ENCODE results near the gene ELAVL3.

Gene ELAVL3

DNA sequence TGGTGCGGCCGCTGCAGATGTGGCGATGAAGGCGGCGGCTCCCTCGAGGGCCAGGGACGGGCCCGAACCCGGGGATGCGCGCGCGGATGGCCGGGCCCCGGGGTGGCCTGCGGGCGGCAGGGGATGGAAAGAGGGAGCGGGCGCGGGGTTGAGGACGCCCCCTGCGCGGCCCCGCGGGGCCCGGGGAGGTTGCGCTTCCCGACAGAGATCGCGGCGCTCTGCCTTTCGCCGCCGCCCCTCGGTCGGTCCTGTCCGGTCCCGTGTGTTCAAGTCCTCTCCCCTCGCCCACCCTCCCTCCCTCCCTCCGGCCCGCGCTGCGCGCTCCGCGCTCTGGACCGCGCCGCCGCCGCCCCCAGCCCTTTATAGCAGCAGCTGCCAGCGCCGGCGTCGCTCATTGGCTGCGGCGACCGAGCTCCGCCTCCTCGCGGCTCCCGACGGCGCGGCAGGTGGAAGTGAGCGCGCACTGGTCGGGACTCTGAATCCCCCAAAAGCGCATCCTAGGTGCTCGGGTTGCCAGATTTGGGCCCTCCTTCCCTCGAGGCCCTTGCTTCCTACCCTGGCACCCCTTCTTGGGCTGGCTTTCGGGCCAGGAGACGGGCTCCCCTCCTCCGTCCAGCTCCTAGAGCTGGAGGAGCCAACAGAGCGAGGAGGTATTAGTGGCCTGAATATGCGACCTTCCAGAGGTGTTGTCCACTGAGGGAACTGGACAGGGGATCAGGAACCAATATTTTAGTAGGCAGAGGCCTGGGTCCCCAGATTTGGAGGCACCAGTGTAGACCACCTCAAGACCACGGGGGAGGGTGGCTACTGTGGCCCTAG lies at the start of gene ELAVL3:
ELAVL3 (minus strand) TSS at position 332 of the 819 bp plus-strand sequence. CDS start 438 bp downstream, outside the sequence.
- DNase-seq, result no peak

GRCh38 chr19:11530432-11530831 lies 49.6 kb upstream of the ELAVL3 start:
- peak; percentile 93 for DNase-seq

DNA sequence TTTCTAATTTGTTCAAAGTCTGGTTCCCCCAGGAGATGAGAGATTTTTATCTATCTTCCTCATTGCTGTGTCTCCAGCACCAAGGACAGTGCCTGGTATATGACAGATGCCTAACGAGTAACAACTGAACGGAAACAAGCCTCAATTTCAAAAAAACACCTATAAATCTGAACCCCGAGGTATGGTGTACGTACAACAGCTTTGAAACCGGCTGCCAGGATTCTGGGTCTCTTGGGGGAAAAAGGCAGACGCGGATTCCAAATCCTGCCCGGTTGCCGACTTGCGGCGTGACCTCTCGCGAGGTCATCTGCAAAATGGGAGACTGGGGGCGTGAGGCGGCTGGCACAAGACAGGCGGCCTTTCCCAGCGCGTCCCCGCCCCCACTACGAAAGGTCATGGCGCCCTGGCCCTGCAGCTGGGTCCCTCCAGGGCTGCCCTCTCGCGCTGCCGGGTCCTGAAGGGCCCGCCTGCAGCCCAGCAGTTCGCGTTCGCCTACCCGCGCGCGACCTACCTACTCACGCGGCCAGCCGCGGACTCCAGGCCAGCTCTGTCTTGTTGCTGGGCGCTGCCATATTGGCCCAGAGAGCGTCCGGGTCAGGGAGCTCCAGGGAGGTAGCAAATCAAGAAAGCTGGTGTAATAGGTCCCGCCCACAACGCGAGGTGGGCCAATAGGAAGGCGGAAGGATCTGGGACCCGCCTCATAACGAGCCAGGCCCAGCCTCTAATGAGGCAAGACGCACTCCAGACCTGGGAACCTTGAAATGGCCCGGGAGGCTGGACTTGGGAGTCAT lies 47.9 kb upstream of the ELAVL3 start, which contains the start of gene ECSIT:
ECSIT (minus strand) TSS at position 584 of the 791 bp plus-strand sequence. CDS start 9,964 bp downstream, outside the sequence.
- DNase-seq, result peak; percentile 96

DNA sequence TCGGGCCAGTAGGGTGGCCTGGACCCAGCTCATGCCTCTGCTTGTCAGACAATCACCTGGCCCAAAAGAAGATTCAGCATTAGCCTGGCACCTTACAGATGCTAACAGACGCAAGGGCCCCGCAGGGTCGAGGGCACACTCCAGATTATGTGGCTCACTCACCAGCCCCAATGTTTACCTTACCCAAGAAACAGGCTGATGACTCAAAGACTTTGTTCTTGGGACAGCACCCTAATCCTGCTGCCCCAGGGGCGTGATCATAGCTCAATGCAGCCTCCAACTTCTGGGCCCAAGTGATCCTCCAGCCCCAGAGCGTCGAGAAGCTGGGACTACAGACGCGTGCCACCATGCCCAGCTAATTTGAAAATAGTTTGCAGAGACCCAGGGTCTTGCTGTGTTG lies 38.3 kb upstream of the ELAVL3 start:
- DNase-seq, result no peak

- no peak for DNase-seq
Measured at GRCh38 chr19:11513946-11514345, 33.1 kb upstream of the ELAVL3 start.

GRCh38 chr19:11510444-11510843 lies 29.6 kb upstream of the ELAVL3 start:
- DNase-seq, result no peak

DNA sequence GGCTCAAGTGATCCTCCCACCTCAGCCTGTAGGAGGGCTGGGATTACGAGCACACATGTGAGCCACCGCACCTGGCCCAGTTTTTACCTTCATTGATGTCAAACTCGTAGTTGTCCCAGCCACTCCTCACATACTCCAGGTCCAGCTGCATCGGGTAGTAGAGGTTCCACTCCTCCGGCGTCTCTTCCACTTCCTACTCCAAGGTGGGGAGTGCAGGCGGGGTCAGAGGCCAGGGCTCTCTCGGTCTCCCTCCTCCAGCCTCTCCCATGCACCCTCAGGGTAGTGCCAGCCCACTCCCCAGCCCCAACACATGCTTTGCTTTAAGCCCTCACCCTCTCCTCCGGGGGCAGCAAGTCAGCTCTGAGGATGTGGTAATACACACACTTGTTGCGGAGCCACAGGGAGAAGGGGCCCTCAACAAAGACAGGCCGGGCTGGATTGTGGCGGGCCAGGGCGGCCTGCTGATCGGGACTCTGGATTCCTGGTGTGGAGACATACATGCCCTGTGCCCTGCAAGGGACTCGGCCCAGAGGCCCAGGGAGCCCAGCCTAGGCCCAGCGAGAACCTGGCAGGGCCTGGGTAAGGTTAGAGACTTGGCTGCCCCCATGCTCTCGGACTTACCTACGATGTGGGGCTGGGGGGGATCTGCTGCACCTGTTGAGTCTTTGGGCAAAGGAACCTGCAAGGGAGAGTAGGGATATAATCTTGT lies 26.7 kb upstream of the ELAVL3 start:
- no peak for DNase-seq

DNA sequence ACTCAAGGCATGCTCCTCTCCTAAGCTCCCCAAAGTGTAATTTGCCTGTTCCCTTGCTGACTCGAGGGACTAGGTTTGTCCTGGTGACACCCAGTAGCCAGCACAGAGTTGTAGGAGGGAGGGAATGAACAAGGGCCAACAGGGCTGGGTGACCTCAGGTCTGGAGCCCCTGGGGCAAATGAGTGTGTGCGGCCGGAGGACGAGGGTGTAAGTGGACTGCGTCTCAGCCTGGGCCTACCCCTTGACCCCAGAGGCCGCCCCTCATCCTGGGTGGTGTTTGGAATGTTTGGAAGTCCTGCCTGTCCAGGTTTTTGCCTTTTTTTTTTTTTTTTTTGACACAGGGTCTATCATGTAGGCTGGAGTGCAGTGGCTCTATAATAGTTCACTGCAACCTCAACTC lies 26.1 kb upstream of the ELAVL3 start:
- no peak for DNase-seq

DNA sequence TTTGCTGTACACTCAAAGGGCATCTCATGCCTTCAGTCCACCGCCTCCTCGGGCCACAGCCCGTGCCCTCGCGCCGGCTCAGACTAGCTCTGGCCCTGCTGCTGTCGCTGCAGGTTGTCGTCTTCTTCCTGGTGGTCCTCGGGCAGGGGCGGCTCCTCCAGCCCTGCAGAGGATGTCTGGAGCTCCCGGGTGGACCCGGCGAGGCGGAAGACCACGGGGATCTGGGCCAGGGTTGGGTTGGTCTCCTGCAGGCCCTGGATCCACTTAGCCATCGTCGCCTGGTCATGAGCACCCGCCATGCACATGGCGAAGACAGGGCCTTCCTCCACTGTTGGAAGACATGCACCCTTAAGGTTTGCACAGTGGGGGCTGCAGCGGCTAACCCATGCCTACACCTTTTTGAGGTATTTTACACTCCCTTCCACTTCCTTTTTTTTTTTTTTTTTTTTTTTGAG lies 25.3 kb upstream of the ELAVL3 start:
- no peak for DNase-seq

DNA sequence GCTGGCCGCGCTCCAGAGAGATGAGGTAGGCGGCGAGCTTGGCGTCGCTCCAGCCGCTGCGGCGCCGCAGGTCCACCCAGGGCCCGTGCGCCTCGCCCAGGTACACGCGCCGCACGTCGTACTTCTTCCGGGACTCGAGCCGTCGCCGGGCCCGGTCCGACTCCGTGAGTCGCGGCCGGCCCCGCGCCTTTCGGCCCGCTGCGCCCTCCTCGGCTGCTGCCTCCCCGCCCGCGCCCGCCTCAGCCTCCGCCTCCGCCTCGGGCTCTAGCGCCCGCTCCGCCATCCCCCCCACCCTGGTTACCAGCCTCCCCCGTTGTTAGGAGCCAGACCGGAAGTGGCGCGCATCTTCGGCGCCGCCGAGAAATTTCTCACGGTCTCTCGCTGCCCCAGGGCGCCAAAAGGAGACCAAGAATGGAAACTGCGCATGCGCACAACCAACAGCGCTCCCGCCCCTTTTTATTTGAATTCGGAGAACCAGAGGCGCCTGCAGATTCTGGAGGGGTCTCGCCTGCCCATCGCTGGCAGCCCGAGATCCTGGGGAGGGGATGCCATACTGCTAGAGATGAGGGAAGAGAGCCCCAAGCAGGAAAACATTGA lies 24.8 kb upstream of the ELAVL3 start, which contains the start of gene ZNF653:
ZNF653 (minus strand) TSS at position 336 of the 597 bp plus-strand sequence; CDS start at position 283, 53 bp downstream.
- peak; percentile 72 for DNase-seq

DNA sequence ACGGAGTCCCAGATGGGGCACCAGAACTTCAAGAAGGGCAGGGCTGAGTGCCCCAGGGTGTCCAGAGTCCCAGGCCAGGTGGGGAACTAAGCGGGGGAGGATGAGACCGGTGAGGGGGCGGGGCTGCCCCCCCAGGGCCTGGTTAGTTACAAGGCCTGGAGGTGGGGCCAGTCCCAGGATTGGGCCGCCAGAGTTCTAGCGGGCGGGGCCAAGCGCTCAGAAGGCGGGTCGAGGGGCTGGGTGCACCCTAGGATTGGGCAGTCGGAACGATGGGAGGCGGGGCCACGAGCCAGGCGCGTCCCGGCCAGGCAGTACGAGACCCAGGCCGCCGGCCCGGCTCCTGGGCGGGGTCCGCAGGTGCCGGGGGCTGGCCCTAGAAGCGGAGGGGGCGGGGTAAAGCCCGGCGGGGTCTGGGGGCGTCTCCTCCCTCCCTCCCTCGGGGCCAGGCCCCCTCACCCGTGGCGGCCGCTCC lies 24.2 kb upstream of the ELAVL3 start:
- peak; percentile 84 for DNase-seq

GRCh38 chr19:11504502-11505031 lies 23.7 kb upstream of the ELAVL3 start:
- DNase-seq, result no peak

- DNase-seq, result no peak
Measured at GRCh38 chr19:11499890-11500420, 19.1 kb upstream of the ELAVL3 start.

GRCh38 chr19:11499220-11499726 lies 18.4 kb upstream of the ELAVL3 start:
- DNase-seq, result no peak

GRCh38 chr19:11496391-11497163 lies 15.7 kb upstream of the ELAVL3 start:
- no peak for DNase-seq

- DNase-seq, result no peak
Measured at GRCh38 chr19:11495885-11496284, 15.0 kb upstream of the ELAVL3 start.

DNA sequence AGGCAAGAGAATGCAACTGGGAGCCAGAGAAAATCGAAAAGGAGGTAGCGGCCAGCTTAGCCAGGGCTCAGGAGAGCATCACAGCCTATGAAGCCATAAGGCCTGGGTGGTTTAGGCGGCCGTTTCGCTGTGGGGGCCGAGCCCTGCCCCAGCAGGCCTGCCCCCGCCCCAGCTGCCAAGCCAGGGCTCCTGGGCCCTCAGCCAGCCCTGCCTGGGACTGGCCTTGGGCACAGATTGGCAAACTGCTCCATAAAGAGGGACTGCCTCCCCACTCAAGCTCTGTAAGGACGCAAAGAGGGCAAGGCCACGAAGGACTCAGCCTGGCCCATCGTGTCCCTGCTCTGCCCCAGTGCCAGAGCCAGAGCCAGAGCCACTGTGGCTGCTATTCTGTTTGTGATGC lies 14.6 kb upstream of the ELAVL3 start:
- no peak for DNase-seq

- DNase-seq, result no peak
Measured at GRCh38 chr19:11494634-11495285, 13.9 kb upstream of the ELAVL3 start.

GRCh38 chr19:11489378-11489777 lies 8.5 kb upstream of the ELAVL3 start:
- no peak for DNase-seq

All from NCI-H524 treated with DMSO at 0.1 percent for 48 hours (cell line).